Activated T-cell treated with anti-CD3 and anti-CD28 coated beads, Interleukin-2, amount 50 U/mL, for 24 hours (primary cell): ENCODE data around the gene GNPTAB.
"Not testable (repeated sequence)": the region's sequence is repeated elsewhere in the genome, so short reads cannot be mapped to it uniquely, and the experiment has no call there.

Experiments used
- DNase-seq: peaks from one replicate; pipeline ENCODE4 v3.0.0-alpha.2; 2020
- H3K27ac Mint-ChIP-seq: 2 replicates; pipeline ENCODE4 v1.8.0; 2020; ENCODE audit warnings: mild to moderate bottlenecking, mixed read lengths
- H3K27me3 Mint-ChIP-seq: 2 replicates; pipeline ENCODE4 v1.8.0; 2020; ENCODE audit warnings: mixed read lengths
- H3K36me3 Mint-ChIP-seq: 2 replicates; pipeline ENCODE4 v1.8.0; 2020; ENCODE audit warnings: low read depth, mixed read lengths
- H3K4me1 Mint-ChIP-seq: 2 replicates; pipeline ENCODE4 v1.8.0; 2020; ENCODE audit warnings: low read depth, mixed read lengths
- H3K4me3 Mint-ChIP-seq: 2 replicates; pipeline ENCODE4 v1.8.0; 2020; ENCODE audit warnings: mild to moderate bottlenecking, moderate library complexity, mixed read lengths
- H3K9me3 Mint-ChIP-seq: 2 replicates; pipeline ENCODE4 v1.8.0; 2020; ENCODE audit warnings: mixed read lengths

Gene GNPTAB

DNA sequence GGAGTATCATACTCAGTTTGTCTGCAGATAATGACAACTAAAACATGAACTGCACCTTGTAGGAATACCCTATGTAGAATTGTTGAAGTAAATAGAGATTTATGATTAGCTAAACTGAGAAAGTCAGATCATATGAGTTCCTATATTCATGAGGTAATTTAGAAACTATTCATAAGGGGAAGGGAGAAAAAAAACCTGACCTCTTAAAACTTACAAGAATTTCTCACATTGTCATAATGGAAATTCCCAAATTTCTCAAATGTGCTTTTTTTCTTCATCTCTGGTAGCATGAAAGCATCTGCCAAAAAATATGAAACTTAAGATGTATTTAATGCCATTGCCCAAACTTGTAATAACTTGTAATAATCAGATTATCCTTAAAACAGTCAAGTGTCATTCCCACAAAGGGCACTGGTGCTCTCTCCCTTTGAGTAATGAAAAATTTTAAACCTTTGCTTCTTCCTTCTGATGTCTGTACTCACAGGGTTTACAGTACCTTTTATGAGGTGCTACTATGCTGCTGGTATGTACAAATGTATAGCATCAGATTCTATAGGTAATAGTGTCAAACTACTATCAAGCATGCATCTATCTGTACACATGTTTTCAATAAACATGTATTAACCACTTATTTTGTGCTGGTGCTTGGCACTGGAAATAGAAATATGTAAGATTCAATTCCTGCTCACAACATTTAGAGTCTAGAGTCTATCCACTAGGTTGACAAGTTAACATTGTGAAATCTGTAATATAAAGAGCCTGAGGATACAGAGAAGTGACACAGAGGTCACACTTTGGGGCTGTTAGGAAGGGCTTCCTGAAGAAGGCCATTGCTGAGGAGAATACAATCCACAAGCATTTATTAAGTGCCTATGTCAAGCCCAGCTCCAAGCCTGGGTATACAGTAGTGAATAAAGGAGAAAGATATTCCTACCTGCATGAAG is 29.2 kb upstream of the GNPTAB start:
- DNase-seq, result no peak
- no peaks in the 10 kb centered on the region for H3K27me3 Mint-ChIP-seq
- H3K4me1 Mint-ChIP-seq, result peaks cover 25% of the 10 kb centered on the region
- H3K4me3 Mint-ChIP-seq, result peak overlapping the region; percentile 11
- no peaks in the 10 kb centered on the region for H3K36me3 Mint-ChIP-seq
- peak overlapping the region; percentile 51 for H3K27ac Mint-ChIP-seq
- H3K9me3 Mint-ChIP-seq, result no peaks in the 10 kb centered on the region

GRCh38 chr12:101858361-101858760 is 27.6 kb upstream of the GNPTAB start:
- Mint-ChIP-seq H3K27me3 (no peaks in the 10 kb centered on the region), H3K4me3 (no peak overlapping the region), H3K27ac (no peak overlapping the region), H3K9me3 (no peaks in the 10 kb centered on the region), H3K36me3 (no peaks in the 10 kb centered on the region), H3K4me1 (peaks cover 25% of the 10 kb centered on the region)
- DNase-seq, result no peak

- Mint-ChIP-seq H3K27me3 (no peaks in the 10 kb centered on the region), H3K36me3 (no peaks in the 10 kb centered on the region), H3K4me3 (no peak overlapping the region), H3K4me1 (peaks cover 25% of the 10 kb centered on the region), H3K27ac (no peak overlapping the region), H3K9me3 (no peaks in the 10 kb centered on the region)
- no peak for DNase-seq
Measured at GRCh38 chr12:101857043-101857558, 26.3 kb upstream of the GNPTAB start.

GRCh38 chr12:101856614-101857013 is 25.9 kb upstream of the GNPTAB start:
- peaks cover 25% of the 10 kb centered on the region for H3K4me1 Mint-ChIP-seq
- H3K27ac Mint-ChIP-seq, H3K36me3 Mint-ChIP-seq, DNase-seq, H3K4me3 Mint-ChIP-seq, H3K9me3 Mint-ChIP-seq, H3K27me3 Mint-ChIP-seq: not testable (repeated sequence)

- Mint-ChIP-seq H3K9me3 (no peaks in the 10 kb centered on the region), H3K4me1 (peaks cover 22% of the 10 kb centered on the region), H3K27ac (no peak overlapping the region), H3K27me3 (no peaks in the 10 kb centered on the region), H3K36me3 (no peaks in the 10 kb centered on the region), H3K4me3 (no peak overlapping the region)
- DNase-seq, result no peak
Measured at GRCh38 chr12:101855976-101856375, 25.2 kb upstream of the GNPTAB start.

- H3K4me3 Mint-ChIP-seq, result no peak overlapping the region
- H3K27ac Mint-ChIP-seq, result no peak overlapping the region
- H3K27me3 Mint-ChIP-seq, result no peaks in the 10 kb centered on the region
- peaks cover 22% of the 10 kb centered on the region for H3K4me1 Mint-ChIP-seq
- no peak for DNase-seq
- H3K36me3 Mint-ChIP-seq, result no peaks in the 10 kb centered on the region
- no peaks in the 10 kb centered on the region for H3K9me3 Mint-ChIP-seq
Measured at GRCh38 chr12:101855364-101855884, 24.7 kb upstream of the GNPTAB start.

GRCh38 chr12:101854747-101855146 is 24.0 kb upstream of the GNPTAB start:
- no peaks in the 10 kb centered on the region for H3K27me3 Mint-ChIP-seq
- H3K27ac Mint-ChIP-seq, result no peak overlapping the region
- DNase-seq, result no peak
- no peaks in the 10 kb centered on the region for H3K9me3 Mint-ChIP-seq
- no peak overlapping the region for H3K4me3 Mint-ChIP-seq
- peaks cover 19% of the 10 kb centered on the region for H3K4me1 Mint-ChIP-seq
- H3K36me3 Mint-ChIP-seq, result no peaks in the 10 kb centered on the region

- peaks cover 11% of the 10 kb centered on the region for H3K4me1 Mint-ChIP-seq
- H3K27ac Mint-ChIP-seq, result no peak overlapping the region
- no peaks in the 10 kb centered on the region for H3K27me3 Mint-ChIP-seq
- DNase-seq, result no peak
- H3K36me3 Mint-ChIP-seq, result no peaks in the 10 kb centered on the region
- no peaks in the 10 kb centered on the region for H3K9me3 Mint-ChIP-seq
- H3K4me3 Mint-ChIP-seq, result no peak overlapping the region
Measured at GRCh38 chr12:101852998-101853397, 22.2 kb upstream of the GNPTAB start.

DNA sequence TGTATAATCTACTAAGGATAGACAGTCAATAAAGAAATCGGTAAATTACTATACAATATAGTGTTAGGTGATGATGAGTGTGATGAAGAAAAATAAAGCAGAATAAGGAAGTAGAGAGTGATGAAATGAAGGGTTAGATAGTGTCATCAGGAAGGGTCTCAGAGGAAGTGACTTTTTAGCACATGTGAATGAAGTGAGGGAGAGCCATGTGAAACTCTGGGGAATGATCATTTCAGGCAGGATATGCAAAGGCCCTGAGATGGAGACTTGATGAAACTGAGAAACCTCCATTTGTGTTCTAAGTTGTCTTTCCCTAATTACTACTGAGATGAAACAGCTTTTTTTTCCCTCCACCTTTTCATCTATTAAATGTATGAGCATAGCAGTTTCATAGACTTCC is 19.4 kb upstream of the GNPTAB start:
- H3K4me1 Mint-ChIP-seq, result peaks cover 9% of the 10 kb centered on the region
- H3K36me3 Mint-ChIP-seq, result no peaks in the 10 kb centered on the region
- H3K27ac Mint-ChIP-seq, result no peak overlapping the region
- no peak for DNase-seq
- no peak overlapping the region for H3K4me3 Mint-ChIP-seq
- no peaks in the 10 kb centered on the region for H3K27me3 Mint-ChIP-seq
- no peaks in the 10 kb centered on the region for H3K9me3 Mint-ChIP-seq

GRCh38 chr12:101847325-101847724 is 16.6 kb upstream of the GNPTAB start:
- Mint-ChIP-seq H3K4me1 (peaks cover 9% of the 10 kb centered on the region), H3K4me3 (no peak overlapping the region), H3K9me3 (no peaks in the 10 kb centered on the region), H3K27me3 (no peaks in the 10 kb centered on the region), H3K36me3 (no peaks in the 10 kb centered on the region), H3K27ac (no peak overlapping the region)
- no peak for DNase-seq

DNA sequence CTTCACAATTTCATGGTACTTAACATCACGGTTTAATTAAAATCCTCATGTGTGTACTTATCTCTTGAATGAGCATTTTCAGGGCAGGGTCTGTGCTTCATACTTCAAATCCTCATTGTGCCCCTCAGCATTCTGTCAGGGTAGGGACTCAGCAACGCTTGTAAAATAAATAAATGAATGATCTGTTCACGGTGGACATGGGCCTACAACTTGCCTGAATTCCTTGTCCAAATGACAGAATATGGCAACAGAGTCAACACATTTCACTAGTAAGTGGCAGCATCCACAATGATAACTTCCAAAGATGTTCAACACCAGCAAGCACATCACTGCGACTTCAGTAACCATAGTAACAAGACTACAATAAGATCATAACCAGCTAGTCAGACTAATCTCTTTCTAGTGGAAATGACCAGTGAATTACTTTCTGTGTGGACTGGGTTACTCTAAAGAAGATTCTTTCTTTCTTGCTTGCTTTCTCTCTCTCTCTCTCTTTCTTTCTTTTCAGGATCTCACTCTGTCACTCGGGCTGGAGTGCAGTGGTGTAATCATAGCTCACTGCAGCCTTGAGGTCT is 14.5 kb upstream of the GNPTAB start:
- peaks cover 3% of the 10 kb centered on the region for H3K4me1 Mint-ChIP-seq
- H3K36me3 Mint-ChIP-seq, result no peaks in the 10 kb centered on the region
- H3K9me3 Mint-ChIP-seq, result no peaks in the 10 kb centered on the region
- no peak for DNase-seq
- no peak overlapping the region for H3K4me3 Mint-ChIP-seq
- no peak overlapping the region for H3K27ac Mint-ChIP-seq
- H3K27me3 Mint-ChIP-seq, result no peaks in the 10 kb centered on the region

DNA sequence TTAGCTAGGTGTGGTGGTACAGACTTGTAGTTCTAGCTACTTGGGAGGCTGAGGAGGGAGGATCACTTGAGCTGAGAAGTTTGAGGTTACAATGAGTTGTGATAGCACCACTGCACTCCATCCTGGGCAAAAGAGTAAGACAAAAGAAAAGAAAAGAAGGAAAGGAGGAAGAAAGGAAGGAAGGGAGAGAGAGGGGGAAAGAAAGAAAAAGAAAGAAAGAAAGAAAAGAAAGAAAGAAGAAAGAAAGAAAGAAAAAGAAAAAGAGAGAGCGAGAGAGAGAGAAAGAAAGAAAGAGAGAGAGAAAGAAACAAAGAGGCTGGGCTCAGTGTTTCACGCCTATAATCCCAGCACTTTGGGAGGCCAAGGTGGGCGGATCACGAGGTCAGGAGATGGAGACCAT is 10.3 kb upstream of the GNPTAB start:
- no peak overlapping the region for H3K4me3 Mint-ChIP-seq
- H3K9me3 Mint-ChIP-seq, result no peaks in the 10 kb centered on the region
- peaks cover 9% of the 10 kb centered on the region for H3K4me1 Mint-ChIP-seq
- DNase-seq, result no peak
- no peaks in the 10 kb centered on the region for H3K27me3 Mint-ChIP-seq
- H3K27ac Mint-ChIP-seq, result no peak overlapping the region
- no peaks in the 10 kb centered on the region for H3K36me3 Mint-ChIP-seq

- peak; percentile 61 for DNase-seq
- H3K4me3 Mint-ChIP-seq, result no peak overlapping the region
- H3K36me3 Mint-ChIP-seq, result no peaks in the 10 kb centered on the region
- no peak overlapping the region for H3K27ac Mint-ChIP-seq
- no peaks in the 10 kb centered on the region for H3K9me3 Mint-ChIP-seq
- no peaks in the 10 kb centered on the region for H3K27me3 Mint-ChIP-seq
- H3K4me1 Mint-ChIP-seq, result peaks cover 9% of the 10 kb centered on the region
Measured at GRCh38 chr12:101839324-101840283, 8.8 kb upstream of the GNPTAB start.

- H3K4me1 Mint-ChIP-seq, result peaks cover 9% of the 10 kb centered on the region
- no peak overlapping the region for H3K4me3 Mint-ChIP-seq
- no peaks in the 10 kb centered on the region for H3K9me3 Mint-ChIP-seq
- H3K27me3 Mint-ChIP-seq, result no peaks in the 10 kb centered on the region
- H3K36me3 Mint-ChIP-seq, result no peaks in the 10 kb centered on the region
- DNase-seq, result no peak
- H3K27ac Mint-ChIP-seq, result peak overlapping the region; percentile 59
Measured at GRCh38 chr12:101838628-101839323, 8.0 kb upstream of the GNPTAB start.
